ENCODE results near the gene UBP1. TPM values are rescaled to one million over a fixed set of nuclear protein-coding genes. Genes with fewer than 3 reads are reported as not detected.

The UBP1 gene
- total RNA-seq, 2 donors from 2014 or later: 69.0 to 92.2 TPM

GRCh38 chr3:33388374-33389100, 51.7 kb downstream of the UBP1 start:
- peaks cover 25% of the 10 kb centered on the region for H3K36me3 ChIP-seq
- H3K4me1 ChIP-seq (ENCODE audit: control insufficient read depth in 1 of 2, low read depth in 2 of 2): peaks cover 3 to 42% of the 10 kb centered on the region in 2 donors
- no peak for DNase-seq (ENCODE audit: low spot score)
- H3K4me3 ChIP-seq: no peak overlapping the region
- ATAC-seq (ENCODE audit: insufficient number of reproducible peaks, low FRiP score, low read depth): no peak
- H3K9me3 ChIP-seq: no peaks in the 10 kb centered on the region
- no peak for TF ChIP-seq CTCF (IDR thresholded peaks at IDR 0.05)
- H3K27me3 ChIP-seq (replicated peaks; ENCODE audit: insufficient read depth): no peaks in the 10 kb centered on the region
- H3K27ac ChIP-seq: no peak overlapping the region

DNA sequence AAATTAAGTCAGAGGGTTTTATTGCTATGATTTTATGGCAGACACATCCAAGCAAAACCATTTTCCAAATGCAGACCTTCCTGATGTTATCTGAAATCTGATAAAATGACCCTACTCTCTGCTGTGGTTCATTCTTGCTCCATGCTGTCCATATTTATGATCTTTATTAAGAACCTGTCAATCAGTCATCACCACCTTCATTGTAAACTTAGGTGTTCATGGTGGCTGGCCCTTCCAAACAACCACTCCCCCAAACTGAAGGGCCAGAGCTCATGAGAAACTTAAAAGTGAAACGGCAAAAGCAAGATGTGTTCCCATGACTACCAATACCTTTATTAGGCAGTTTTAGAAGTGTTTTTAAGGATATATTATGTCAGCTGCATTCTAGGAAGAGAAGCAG, 53.6 kb downstream of the UBP1 start:
- peaks cover 0 to 24% of the 10 kb centered on the region in 2 donors for H3K4me1 ChIP-seq (ENCODE audit: control insufficient read depth in 1 of 2, low read depth in 2 of 2)
- ATAC-seq (ENCODE audit: insufficient number of reproducible peaks, low FRiP score, low read depth) (no peak), DNase-seq (ENCODE audit: low spot score) (no peak)
- H3K27me3 ChIP-seq (replicated peaks; ENCODE audit: insufficient read depth): no peaks in the 10 kb centered on the region
- no peak overlapping the region for H3K27ac ChIP-seq
- H3K36me3 ChIP-seq: peaks cover 26% of the 10 kb centered on the region
- no peak for TF ChIP-seq CTCF (IDR thresholded peaks at IDR 0.05)
- no peak overlapping the region for H3K4me3 ChIP-seq
- no peaks in the 10 kb centered on the region for H3K9me3 ChIP-seq

- Histone ChIP-seq H3K36me3 (peaks cover 29% of the 10 kb centered on the region), H3K4me1 (ENCODE audit: control insufficient read depth in 1 of 2, low read depth in 2 of 2) (peaks cover 0 to 12% of the 10 kb centered on the region in 2 donors), H3K27ac (no peak overlapping the region), H3K27me3 (replicated peaks; ENCODE audit: insufficient read depth) (no peaks in the 10 kb centered on the region), H3K4me3 (no peak overlapping the region), H3K9me3 (no peaks in the 10 kb centered on the region)
- DNase-seq (ENCODE audit: low spot score) (no peak), ATAC-seq (ENCODE audit: insufficient number of reproducible peaks, low FRiP score, low read depth) (no peak)
- no peak for TF ChIP-seq CTCF (IDR thresholded peaks at IDR 0.05)
These were observed 54.8 kb downstream of the UBP1 start for GRCh38 chr3:33385423-33385822.

- ATAC-seq (ENCODE audit: insufficient number of reproducible peaks, low FRiP score, low read depth) (no peak), DNase-seq (ENCODE audit: low spot score) (no peak)
- no peak overlapping the region for H3K27ac ChIP-seq
- peaks cover 0 to 9% of the 10 kb centered on the region in 2 donors for H3K4me1 ChIP-seq (ENCODE audit: control insufficient read depth in 1 of 2, low read depth in 2 of 2)
- no peak overlapping the region for H3K4me3 ChIP-seq
- no peaks in the 10 kb centered on the region for H3K9me3 ChIP-seq
- no peak for TF ChIP-seq CTCF (IDR thresholded peaks at IDR 0.05)
- no peaks in the 10 kb centered on the region for H3K27me3 ChIP-seq (replicated peaks; ENCODE audit: insufficient read depth)
- peaks cover 35% of the 10 kb centered on the region for H3K36me3 ChIP-seq
These were observed 56.3 kb downstream of the UBP1 start for GRCh38 chr3:33383951-33384350.

DNA sequence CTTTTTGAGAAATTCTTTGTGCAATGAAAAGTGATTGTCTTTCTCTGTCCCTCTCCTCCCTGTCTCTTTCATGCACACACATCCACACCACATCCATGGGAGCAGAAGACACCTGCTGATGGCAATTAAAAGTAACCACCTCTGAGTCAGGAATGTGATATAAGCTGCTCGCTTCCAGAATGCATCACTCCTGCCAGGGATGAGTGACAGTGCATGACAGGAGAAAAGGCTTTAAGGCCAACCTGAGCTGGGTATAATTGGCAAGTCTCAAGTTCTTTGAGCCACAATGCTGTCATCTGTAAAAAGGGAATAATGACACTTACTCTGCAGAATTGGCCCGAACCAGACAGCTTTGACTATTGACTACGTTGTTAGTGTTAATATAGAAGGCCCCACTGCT, 59.6 kb downstream of the UBP1 start:
- H3K36me3 ChIP-seq: peaks cover 25% of the 10 kb centered on the region
- H3K4me3 ChIP-seq: no peak overlapping the region
- no peaks in the 10 kb centered on the region for H3K4me1 ChIP-seq (ENCODE audit: control insufficient read depth in 1 of 2, low read depth in 2 of 2)

More for the DNA sequence above, 59.6 kb downstream of the UBP1 start:
- H3K27me3 ChIP-seq (replicated peaks; ENCODE audit: insufficient read depth): no peaks in the 10 kb centered on the region
- ATAC-seq (ENCODE audit: insufficient number of reproducible peaks, low FRiP score, low read depth): no peak
- H3K9me3 ChIP-seq: no peaks in the 10 kb centered on the region
- no peak overlapping the region for H3K27ac ChIP-seq
- DNase-seq (ENCODE audit: low spot score): no peak
- TF ChIP-seq CTCF (IDR thresholded peaks at IDR 0.05): no peak

All from thoracic aorta (tissue), 2 donors.